K562 (cell line): ENCODE measurements around the gene CEACAM20. TPM values are rescaled to one million over a fixed set of nuclear protein-coding genes. Genes with fewer than 3 reads are reported as not detected.

Experiments used
- ATF1 ChIP-seq, 2 experiments: fragments of 450-650 bp in 1 of 2; IDR thresholded peaks; 2 replicates each; pipeline ENCODE4 v1.6.1; 2016; ENCODE audit warnings: missing compliant biosample characterization in 1 of 2, missing genetic modification characterization in 1 of 2
- CEBPB ChIP-seq: fragments of 450-650 bp; IDR thresholded peaks from 2 replicates; pipeline ENCODE4 v1.6.1; 2016; ENCODE audit warnings: missing genetic modification characterization, missing compliant biosample characterization
- CREB1 ChIP-seq, 2 experiments: sonication (generic) in 1 of 2; formaldehyde crosslinking in 1 of 2; IDR thresholded peaks; 2 replicates each; pipeline versions ENCODE4 v1.6.1 to v1.8.0; 2012 to 2022; ENCODE audit warnings: inconsistent platforms in 1 of 2, mild to moderate bottlenecking in 1 of 2, missing genetic modification reagents in 1 of 2, moderate library complexity in 1 of 2
- NFRKB ChIP-seq: fragments of 450-650 bp; IDR thresholded peaks from 2 replicates; pipeline ENCODE4 v1.6.1; 2016; ENCODE audit warnings: low read depth
- POLR2AphosphoS5 ChIP-seq: IDR thresholded peaks from 2 replicates; pipeline ENCODE4 v1.6.1; 2011; ENCODE audit warnings: mild to moderate bottlenecking, low read depth, low read length, moderate library complexity; ENCODE audit not compliant: control insufficient read depth, insufficient read depth
- SAFB2 ChIP-seq: fragments of 200-400 bp; formaldehyde crosslinking; IDR thresholded peaks from 2 replicates; pipeline ENCODE4 v1.6.1; 2018; ENCODE audit warnings: borderline replicate concordance, low read length, low read depth, moderate library complexity; ENCODE audit not compliant: severe bottlenecking
- SMARCE1 ChIP-seq: fragments of 450-650 bp; IDR thresholded peaks from 2 replicates; pipeline ENCODE4 v1.7.1; 2016; ENCODE audit warnings: mild to moderate bottlenecking
- SRF ChIP-seq, 2 experiments: fragments of 250-450, 450-650 bp in 1 of 2; sonication (Bioruptor Pico) in 1 of 2; sonication (generic) in 1 of 2; formaldehyde crosslinking; IDR thresholded peaks; 2 replicates each; pipeline versions ENCODE4 v1.5.0 to v1.5.1; 2020 to 2022; ENCODE audit warnings: mild to moderate bottlenecking in 1 of 2, missing genetic modification reagents in 1 of 2
- TBL1XR1 ChIP-seq, 2 experiments: IDR thresholded peaks; 2 replicates each; pipeline ENCODE4 v1.6.1; 2012; ENCODE audit warnings: improper control_type of control experiment in 2 of 2, low read length in 2 of 2, mild to moderate bottlenecking in 1 of 2
- YBX1 ChIP-seq: fragments of 450-650 bp; IDR thresholded peaks from 2 replicates; pipeline ENCODE4 v1.7.1; 2016; ENCODE audit warnings: mild to moderate bottlenecking
- ZNF436 ChIP-seq: fragments of 250-450, 450-650 bp; sonication (Bioruptor Pico); formaldehyde crosslinking; IDR thresholded peaks from 2 replicates; pipeline ENCODE4 v1.7.0; 2020; ENCODE audit warnings: mild to moderate bottlenecking
- polyA plus RNA-seq, 8 experiments: library from polyadenylated mRNA; depleted of rRNA in 4 of 8; stranded (reverse) in 5 of 8; unstranded in 3 of 8; fragments of >200 nt; fragmentation: Nextera tagmentation in 2 of 8; fragmentation: Illumina TruSeq in 1 of 8; extraction: Ambion mirVana in 2 of 8; extraction: Trizol in 1 of 8; gene quantifications; 2 replicates each; pipeline versions ENCODE4 v1.2.1 to v1.2.3, GENCODE V29; 2011 to 2014; ENCODE audit warnings: inconsistent platforms in 1 of 8, missing spikeins in 1 of 8
- total RNA-seq, 7 experiments: library from RNA; depleted of rRNA in 6 of 7; stranded (reverse); fragments of >200 nt in 6 of 7; fragmentation: Illumina TruSeq in 2 of 7; extraction: Trizol in 2 of 7; gene quantifications; 2 replicates each; pipeline versions ENCODE4 v1.2.1 to v1.2.3, GENCODE V29; 2011 to 2021; ENCODE audit warnings: low replicate concordance in 1 of 7
- TF ChIP-seq, protein P1 (sequence below): conservative IDR thresholded peaks from 2 replicates; pipeline ENCODE4 v1.6.1; 2011; ENCODE audit warnings: low read depth, mild to moderate bottlenecking, low read length; ENCODE audit not compliant: control insufficient read depth

Gene CEACAM20
- total and polyA plus RNA-seq, 9 of the 15 experiments (the other 6 are each of a cell fraction or from before 2014, with no cell fraction given): not detected

GRCh38 chr19:44553478-44554171 lies 24.1 kb upstream of the CEACAM20 start (continued):
- TF ChIP-seq CREB1 (IDR thresholded peaks at IDR 0.05) (peak; percentile 11; the same call in 1 of the 2 replicates), CREB1 (CRISPR knock-in tag; IDR thresholded peaks at IDR 0.05) (no peak), SAFB2 (no peak), POLR2AphosphoS5 (peak; percentile 72; the same call in 1 of the 2 replicates), CEBPB (tag) (peak; percentile 36; the same call in 1 of the 2 replicates), SRF (CRISPR knock-in tag; IDR thresholded peaks at IDR 0.05) (0 out of 4 replicates have a peak, but pooled peaks of 1 of the 2 experiments have one; percentile 20), NFRKB (0 out of 2 replicates have a peak, but pooled peaks have one; percentile 60), ATF1 (CRISPR knock-in tag; IDR thresholded peaks at IDR 0.05) (no peak), ATF1 (tag; IDR thresholded peaks at IDR 0.05) (0 out of 2 replicates have a peak, but pooled peaks have one; percentile 13), SMARCE1 (peak; percentile 83), TBL1XR1 (IDR thresholded peaks at IDR 0.05; ENCODE audit: low read length in 2 of 2) (peak in 1 of 2 experiments; percentile 34; a peak in 1 of 4 replicates), ZNF436 (no peak), YBX1 (no peak)
- TF ChIP-seq, protein P1, sequence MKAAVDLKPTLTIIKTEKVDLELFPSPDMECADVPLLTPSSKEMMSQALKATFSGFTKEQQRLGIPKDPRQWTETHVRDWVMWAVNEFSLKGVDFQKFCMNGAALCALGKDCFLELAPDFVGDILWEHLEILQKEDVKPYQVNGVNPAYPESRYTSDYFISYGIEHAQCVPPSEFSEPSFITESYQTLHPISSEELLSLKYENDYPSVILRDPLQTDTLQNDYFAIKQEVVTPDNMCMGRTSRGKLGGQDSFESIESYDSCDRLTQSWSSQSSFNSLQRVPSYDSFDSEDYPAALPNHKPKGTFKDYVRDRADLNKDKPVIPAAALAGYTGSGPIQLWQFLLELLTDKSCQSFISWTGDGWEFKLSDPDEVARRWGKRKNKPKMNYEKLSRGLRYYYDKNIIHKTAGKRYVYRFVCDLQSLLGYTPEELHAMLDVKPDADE: peak; percentile 61; the same call in 1 of the 2 replicates
